Retinal pigment epithelial cell (primary cell): ENCODE data around the gene MATK.

Source experiments
- DNase-seq: peaks from one replicate; pipeline ENCODE4 v3.0.0-alpha.2; 2010; ENCODE audit warnings: low read depth
- H3K4me3 ChIP-seq: 2 replicates; pipeline ENCODE4 v1.5.1; 2011; ENCODE audit warnings: mild to moderate bottlenecking, low read length, control low read depth, moderate library complexity
- CTCF ChIP-seq: conservative IDR thresholded peaks from 2 replicates; pipeline ENCODE4 v1.5.1; 2011; ENCODE audit warnings: low read depth, low read length, control low read depth, inconsistent platforms

Gene MATK

GRCh38 chr19:3814648-3815047, 28.5 kb upstream of the MATK start:
- no peak for TF ChIP-seq CTCF
- no peak for DNase-seq
- no peak overlapping the region for H3K4me3 ChIP-seq

- DNase-seq = no peak
- TF ChIP-seq CTCF = no peak
- no peak overlapping the region for H3K4me3 ChIP-seq
Observed at GRCh38 chr19:3813473-3814392, 27.6 kb upstream of the MATK start.

- TF ChIP-seq CTCF = no peak
- DNase-seq = no peak
- H3K4me3 ChIP-seq = no peak overlapping the region
Observed at GRCh38 chr19:3810708-3811355, 24.7 kb upstream of the MATK start.

- no peak for DNase-seq
- no peak for TF ChIP-seq CTCF
- H3K4me3 ChIP-seq = no peak overlapping the region
Observed at GRCh38 chr19:3809881-3810707, 23.9 kb upstream of the MATK start.

GRCh38 chr19:3808420-3809143, 22.4 kb upstream of the MATK start:
- no peak overlapping the region for H3K4me3 ChIP-seq
- no peak for TF ChIP-seq CTCF
- no peak for DNase-seq

- no peak for DNase-seq
- H3K4me3 ChIP-seq = no peak overlapping the region
- TF ChIP-seq CTCF = no peak
Observed at GRCh38 chr19:3807574-3808354, 21.6 kb upstream of the MATK start.
